GM12864 (cell line): ENCODE results near the gene NR6A1.
A peak's percentile ranks its signal among the peaks of the same experiment; 100 is the strongest.

Source experiments
- DNase-seq: peaks from one replicate; pipeline ENCODE4 v3.0.0-alpha.2; 2011; ENCODE audit warnings: low read depth
- H3K4me3 ChIP-seq: 2 replicates; pipeline ENCODE4 v1.5.1; 2011; ENCODE audit warnings: mild to moderate bottlenecking, low read depth, low read length, control low read depth
- CTCF ChIP-seq: IDR thresholded peaks from 2 replicates; pipeline ENCODE4 v1.5.1; 2011; ENCODE audit warnings: low read depth, mild to moderate bottlenecking, moderate library complexity, low read length, control low read depth, inconsistent platforms; ENCODE audit errors: missing control alignments

The NR6A1 gene

GRCh38 chr9:124495126-124496074, 275.7 kb downstream of the NR6A1 start:
- TF ChIP-seq CTCF: no peak
- H3K4me3 ChIP-seq: no peak overlapping the region
- DNase-seq: no peak

GRCh38 chr9:124493794-124494479, 277.2 kb downstream of the NR6A1 start:
- no peak overlapping the region for H3K4me3 ChIP-seq
- peak; percentile 27 for DNase-seq
- TF ChIP-seq CTCF: no peak

GRCh38 chr9:124493218-124493617, 277.9 kb downstream of the NR6A1 start:
- no peak for TF ChIP-seq CTCF
- no peak overlapping the region for H3K4me3 ChIP-seq
- DNase-seq: no peak

- H3K4me3 ChIP-seq: no peak overlapping the region
- no peak for DNase-seq
- TF ChIP-seq CTCF: no peak
These were observed 278.3 kb downstream of the NR6A1 start for GRCh38 chr9:124492818-124493217.

- no peak for DNase-seq
- no peak overlapping the region for H3K4me3 ChIP-seq
- no peak for TF ChIP-seq CTCF
These were observed 279.8 kb downstream of the NR6A1 start for GRCh38 chr9:124491049-124491975.

- DNase-seq: no peak
- H3K4me3 ChIP-seq: no peak overlapping the region
- TF ChIP-seq CTCF: no peak
These were observed 281.1 kb downstream of the NR6A1 start for GRCh38 chr9:124490004-124490403.
